Measurements from ENCODE around the gene FLYWCH1.

DNA sequence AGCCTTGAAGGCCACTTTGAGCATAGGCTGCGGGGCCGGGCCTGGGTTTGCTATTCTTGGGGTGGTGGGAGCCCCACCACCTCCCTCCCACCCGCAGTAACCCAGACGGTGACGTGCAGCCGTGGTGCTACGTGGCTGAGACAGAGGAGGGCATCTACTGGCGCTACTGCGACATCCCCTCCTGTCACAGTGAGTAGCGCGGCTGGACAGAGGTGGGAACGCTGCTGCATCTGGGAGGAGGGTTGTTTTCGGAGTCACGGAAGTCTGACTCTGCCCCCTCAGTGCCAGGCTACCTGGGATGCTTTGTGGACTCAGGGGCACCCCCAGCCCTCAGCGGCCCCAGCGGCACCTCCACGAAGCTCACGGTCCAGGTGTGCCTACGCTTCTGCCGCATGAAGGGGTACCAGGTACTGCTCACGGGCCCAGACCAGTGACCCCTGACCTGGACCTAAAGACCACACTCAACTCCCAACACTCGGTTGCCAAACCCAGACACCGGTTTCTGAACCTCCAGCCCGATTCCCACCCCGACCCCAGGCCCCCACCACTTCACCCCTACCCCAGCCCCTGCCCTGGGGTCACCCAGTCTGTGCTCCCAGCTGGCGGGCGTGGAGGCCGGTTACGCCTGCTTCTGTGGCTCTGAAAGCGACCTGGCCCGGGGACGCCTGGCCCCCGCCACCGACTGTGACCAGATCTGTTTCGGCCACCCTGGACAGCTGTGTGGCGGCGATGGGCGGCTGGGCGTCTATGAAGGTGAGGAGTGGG lies 54.5 kb downstream of the FLYWCH1 start:
- TF ChIP-seq POLR2AphosphoS5 (IDR thresholded peaks at IDR 0.05; ENCODE audit: borderline replicate concordance, low read depth, low read length) (no peak), EZH2 (IDR thresholded peaks at IDR 0.05) (no peak), FOXP2 (optimal IDR thresholded peaks at IDR 0.05; ENCODE audit: control extremely low read depth, extremely low read length, insufficient read depth) (no peak)
